Loucy (cell line): ENCODE results near the gene CETN2.
"Not testable (repeated sequence)": the region's sequence is repeated elsewhere in the genome, so short reads cannot be mapped to it uniquely, and the experiment has no call there.

ENCODE experiments used
- H2AFZ ChIP-seq: fragments of 200-600 bp; sonication (generic); 2 replicates; pipeline ENCODE4 v1.6.0; 2016; ENCODE audit warnings: antibody characterized with exemption, mild to moderate bottlenecking, low read length, moderate library complexity
- H3F3A ChIP-seq: fragments of 200-600 bp; 2 replicates; pipeline ENCODE4 v1.6.0; 2016; ENCODE audit warnings: antibody characterized with exemption, low read depth, mild to moderate bottlenecking
- H3K27me3 ChIP-seq: fragments of 200-600 bp; sonication (generic); 2 replicates; pipeline ENCODE4 v1.6.1; 2014; ENCODE audit warnings: low read length, mild to moderate bottlenecking; ENCODE audit not compliant: insufficient read depth, poor library complexity, severe bottlenecking
- H3K36me3 ChIP-seq: fragments of 200-600 bp; sonication (generic); 2 replicates; pipeline ENCODE4 v1.6.1; 2016; ENCODE audit warnings: low read length; ENCODE audit not compliant: insufficient read depth
- H3K4me1 ChIP-seq: fragments of 200-600 bp; sonication (generic); 2 replicates; pipeline ENCODE4 v1.5.1; 2014; ENCODE audit warnings: low read length, mild to moderate bottlenecking; ENCODE audit not compliant: insufficient read depth, poor library complexity, severe bottlenecking
- H3K4me2 ChIP-seq: fragments of 200-600 bp; sonication (generic); 2 replicates; pipeline ENCODE4 v1.6.0; 2014; ENCODE audit warnings: antibody characterized with exemption, low read length, low read depth, mild to moderate bottlenecking; ENCODE audit not compliant: poor library complexity, severe bottlenecking
- H3K4me3 ChIP-seq: fragments of 200-600 bp; sonication (generic); 2 replicates; pipeline ENCODE4 v1.5.1; 2014; ENCODE audit warnings: low read length, mild to moderate bottlenecking, mixed read lengths; ENCODE audit not compliant: poor library complexity, severe bottlenecking
- H3K79me2 ChIP-seq: fragments of 200-600 bp; sonication (generic); 2 replicates; pipeline ENCODE4 v1.6.1; 2014; ENCODE audit warnings: low read length; ENCODE audit not compliant: insufficient read depth
- H3K9ac ChIP-seq: fragments of 200-600 bp; sonication (generic); 2 replicates; pipeline ENCODE4 v1.6.0; 2014; ENCODE audit warnings: mild to moderate bottlenecking, low read depth, low read length, moderate library complexity; ENCODE audit not compliant: poor library complexity, severe bottlenecking
- H3K9me2 ChIP-seq: fragments of 200-600 bp; sonication (generic); replicated peaks from 2 replicates; pipeline ENCODE4 v1.6.1; 2016; ENCODE audit warnings: low read depth, low read length, mixed read lengths
- H3K9me3 ChIP-seq: fragments of 200-600 bp; sonication (generic); 2 replicates; pipeline ENCODE4 v1.6.1; 2014; ENCODE audit warnings: mild to moderate bottlenecking, antibody characterized with exemption, low read length, low read depth; ENCODE audit not compliant: insufficient read depth
- H4K20me1 ChIP-seq: fragments of 200-600 bp; sonication (generic); 2 replicates; pipeline ENCODE4 v1.6.0; 2014; ENCODE audit warnings: antibody characterized with exemption, low read length, mild to moderate bottlenecking; ENCODE audit not compliant: insufficient read depth, poor library complexity, severe bottlenecking
- CTCF ChIP-seq: fragments of 200-600 bp; sonication (generic); conservative IDR thresholded peaks from 2 replicates; pipeline ENCODE4 v1.5.1; 2014; ENCODE audit warnings: mild to moderate bottlenecking, antibody characterized with exemption, low read length
- EZH2phosphoT487 ChIP-seq: fragments of 200-600 bp; IDR thresholded peaks from 2 replicates; pipeline ENCODE4 v1.6.1; 2018; ENCODE audit warnings: antibody characterized with exemption, mild to moderate bottlenecking, moderate library complexity, borderline replicate concordance

Gene CETN2

GRCh38 chrX:152798945-152799344 is 31.6 kb downstream of the CETN2 start:
- Histone ChIP-seq H4K20me1 (no peaks in the 10 kb centered on the region), H3F3A (no peaks in the 10 kb centered on the region), H3K36me3 (no peaks in the 10 kb centered on the region), H3K27me3 (no peaks in the 10 kb centered on the region), H3K9me2 (no peaks in the 10 kb centered on the region), H3K4me2 (no peak overlapping the region), H3K4me3 (no peak overlapping the region), H3K9ac (no peak overlapping the region), H3K79me2 (no peaks in the 10 kb centered on the region), H3K9me3 (no peaks in the 10 kb centered on the region), H2AFZ (no peak overlapping the region), H3K4me1 (peaks cover 8% of the 10 kb centered on the region)
- TF ChIP-seq CTCF (no peak), EZH2phosphoT487 (no peak)

DNA sequence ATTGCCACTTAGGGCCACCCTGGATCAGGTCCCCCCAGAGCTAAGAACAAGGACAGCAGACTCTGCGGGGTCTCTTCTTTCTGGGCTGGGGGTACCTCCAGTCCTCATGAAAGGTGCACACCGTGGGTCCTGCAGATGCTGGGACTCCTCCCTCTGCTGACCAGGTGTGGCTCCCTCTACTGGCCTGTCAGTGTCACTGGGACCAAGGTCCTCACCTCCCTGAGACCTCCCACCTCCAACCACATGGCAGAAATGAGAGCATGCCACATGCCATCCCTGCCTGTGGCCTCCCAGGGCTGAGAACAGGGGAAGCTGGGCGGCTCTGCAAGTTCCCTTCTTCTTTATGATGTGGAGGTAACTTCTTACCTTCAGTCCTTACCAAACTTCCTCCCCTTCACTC is 43.5 kb downstream of the CETN2 start:
- H3K9me2 ChIP-seq: not testable (repeated sequence)

More for the DNA sequence above, 43.5 kb downstream of the CETN2 start:
- not testable (repeated sequence) for H3K9ac ChIP-seq, H4K20me1 ChIP-seq, H3K9me3 ChIP-seq, H3K4me1 ChIP-seq, H3K36me3 ChIP-seq, H3K4me3 ChIP-seq, H3F3A ChIP-seq, H2AFZ ChIP-seq, H3K79me2 ChIP-seq, H3K27me3 ChIP-seq, H3K4me2 ChIP-seq
